ENCODE results near the gene SH2B3. TPM values are rescaled to one million over a fixed set of nuclear protein-coding genes. Genes with fewer than 3 reads are reported as not detected.

SH2B3 gene
- total and polyA plus RNA-seq, 2 of the 13 experiments (the other 11 are each of a cell fraction or from before 2014, with no cell fraction given) = 6.8 to 6.9 TPM

DNA sequence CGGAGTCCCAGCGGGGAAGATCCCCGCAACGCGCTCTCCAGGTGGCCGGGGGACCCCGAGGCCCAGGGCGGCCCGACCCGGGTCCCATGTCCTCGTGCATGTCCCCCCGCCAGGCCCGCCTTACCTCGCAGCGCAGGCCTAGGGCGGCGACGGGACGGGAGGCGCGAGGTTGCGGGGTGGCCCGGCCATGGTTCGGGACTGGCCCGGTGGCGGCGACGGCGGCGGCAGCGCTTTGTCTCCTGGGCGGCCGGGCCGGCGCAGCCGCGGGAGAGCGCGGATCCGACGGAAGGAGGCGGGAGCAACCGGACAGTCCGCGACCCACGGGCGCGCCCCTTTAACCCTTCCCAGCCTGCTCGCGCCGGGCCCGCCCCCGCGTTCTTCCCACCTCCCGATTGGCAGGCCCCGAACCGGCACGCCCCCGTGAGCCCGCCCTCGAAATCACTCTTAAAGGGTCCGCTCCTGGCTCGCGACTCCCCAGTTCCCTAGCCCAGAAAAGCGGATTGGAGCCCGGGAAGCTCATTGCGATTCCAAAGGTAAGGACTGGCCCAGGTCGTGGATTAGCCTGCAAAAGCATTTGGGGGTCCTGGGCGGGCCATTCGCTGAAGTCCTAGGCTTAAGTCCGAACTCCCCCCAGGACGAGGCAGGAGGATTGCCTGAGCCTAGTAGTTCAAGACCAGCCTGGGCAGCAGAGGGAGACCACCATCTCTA is 36.8 kb upstream of the SH2B3 start, which contains the start of gene PHETA1 (continued):
- TF ChIP-seq ATF7-NPFF (CRISPR knock-in tag; IDR thresholded peaks at IDR 0.05; ENCODE audit: low read depth) (peak; percentile 89), ZNF354B (CRISPR knock-in tag; IDR thresholded peaks at IDR 0.05) (no peak), KLF6 (CRISPR knock-in tag; IDR thresholded peaks at IDR 0.05) (no peak), TP53 (CRISPR knock-in tag; conservative IDR thresholded peaks at IDR 0.05) (no peak), NFRKB (IDR thresholded peaks at IDR 0.05) (no peak), SMARCC2 (IDR thresholded peaks at IDR 0.05) (no peak), FOXK1 (CRISPR knock-in tag; IDR thresholded peaks at IDR 0.05; ENCODE audit: borderline replicate concordance, low read depth) (peak; percentile 35; the same call in 1 of the 2 replicates), ZNF225 (CRISPR knock-in tag; IDR thresholded peaks at IDR 0.05) (peak; percentile 46; the same call in 1 of the 2 replicates), EP300 (IDR thresholded peaks at IDR 0.05; ENCODE audit: low read depth in 2 of 2, low read length in 2 of 2) (peak in 1 of 2 experiments; percentile 4; a peak in 1 of 4 replicates), EP300 (CRISPR knock-in tag; IDR thresholded peaks at IDR 0.05; ENCODE audit: borderline replicate concordance) (no peak), FOXA3 (CRISPR knock-in tag; IDR thresholded peaks at IDR 0.05) (peak; percentile 18; the same call in 1 of the 2 replicates), NR2C2 (CRISPR knock-in tag; IDR thresholded peaks at IDR 0.05; ENCODE audit: borderline replicate concordance) (0 out of 2 replicates have a peak, but pooled peaks have one; percentile 17), TBP (CRISPR knock-in tag; IDR thresholded peaks at IDR 0.05) (no peak), CBFB (CRISPR knock-in tag; IDR thresholded peaks at IDR 0.05) (peak; percentile 41; the same call in 1 of the 2 replicates), SKIL (CRISPR knock-in tag; IDR thresholded peaks at IDR 0.05; ENCODE audit: borderline replicate concordance) (no peak), ZNF761 (CRISPR knock-in tag; conservative IDR thresholded peaks at IDR 0.05) (no peak), ZEB1 (IDR thresholded peaks at IDR 0.05; ENCODE audit: insufficient replicate concordance, low read depth) (no peak), SKI (IDR thresholded peaks at IDR 0.05; ENCODE audit: partially characterized antibody) (peak; percentile 66), FIP1L1 (IDR thresholded peaks at IDR 0.05; ENCODE audit: borderline replicate concordance, insufficient read depth, low read depth, low read length) (no peak), SP1 (IDR thresholded peaks at IDR 0.05) (peak; percentile 85), SP1 (CRISPR knock-in tag; IDR thresholded peaks at IDR 0.05) (peak; percentile 99), HCFC1 (IDR thresholded peaks at IDR 0.05; ENCODE audit: low read depth, low read length) (no peak), DNMT3B (CRISPR knock-in tag; conservative IDR thresholded peaks at IDR 0.05) (no peak)
- TF ChIP-seq, protein P1, sequence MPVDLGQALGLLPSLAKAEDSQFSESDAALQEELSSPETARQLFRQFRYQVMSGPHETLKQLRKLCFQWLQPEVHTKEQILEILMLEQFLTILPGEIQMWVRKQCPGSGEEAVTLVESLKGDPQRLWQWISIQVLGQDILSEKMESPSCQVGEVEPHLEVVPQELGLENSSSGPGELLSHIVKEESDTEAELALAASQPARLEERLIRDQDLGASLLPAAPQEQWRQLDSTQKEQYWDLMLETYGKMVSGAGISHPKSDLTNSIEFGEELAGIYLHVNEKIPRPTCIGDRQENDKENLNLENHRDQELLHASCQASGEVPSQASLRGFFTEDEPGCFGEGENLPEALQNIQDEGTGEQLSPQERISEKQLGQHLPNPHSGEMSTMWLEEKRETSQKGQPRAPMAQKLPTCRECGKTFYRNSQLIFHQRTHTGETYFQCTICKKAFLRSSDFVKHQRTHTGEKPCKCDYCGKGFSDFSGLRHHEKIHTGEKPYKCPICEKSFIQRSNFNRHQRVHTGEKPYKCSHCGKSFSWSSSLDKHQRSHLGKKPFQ (CRISPR knock-in tag; IDR thresholded peaks at IDR 0.05; ENCODE audit: insufficient replicate concordance) = peak; percentile 31
- TF ChIP-seq, protein P2, sequence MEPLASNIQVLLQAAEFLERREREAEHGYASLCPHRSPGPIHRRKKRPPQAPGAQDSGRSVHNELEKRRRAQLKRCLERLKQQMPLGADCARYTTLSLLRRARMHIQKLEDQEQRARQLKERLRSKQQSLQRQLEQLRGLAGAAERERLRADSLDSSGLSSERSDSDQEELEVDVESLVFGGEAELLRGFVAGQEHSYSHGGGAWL (CRISPR knock-in tag; IDR thresholded peaks at IDR 0.05) = no peak
- TF ChIP-seq, protein P3, sequence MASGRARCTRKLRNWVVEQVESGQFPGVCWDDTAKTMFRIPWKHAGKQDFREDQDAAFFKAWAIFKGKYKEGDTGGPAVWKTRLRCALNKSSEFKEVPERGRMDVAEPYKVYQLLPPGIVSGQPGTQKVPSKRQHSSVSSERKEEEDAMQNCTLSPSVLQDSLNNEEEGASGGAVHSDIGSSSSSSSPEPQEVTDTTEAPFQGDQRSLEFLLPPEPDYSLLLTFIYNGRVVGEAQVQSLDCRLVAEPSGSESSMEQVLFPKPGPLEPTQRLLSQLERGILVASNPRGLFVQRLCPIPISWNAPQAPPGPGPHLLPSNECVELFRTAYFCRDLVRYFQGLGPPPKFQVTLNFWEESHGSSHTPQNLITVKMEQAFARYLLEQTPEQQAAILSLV (CRISPR knock-in tag; IDR thresholded peaks at IDR 0.05; ENCODE audit: borderline replicate concordance) = peak; percentile 61; the same call in 1 of the 2 replicates

Data from HepG2 (cell line).